Measurements from ENCODE around the gene TTR.

GRCh38 chr18:31562726-31563125 lies 29.0 kb upstream of the TTR start:
- TF ChIP-seq, protein P1, sequence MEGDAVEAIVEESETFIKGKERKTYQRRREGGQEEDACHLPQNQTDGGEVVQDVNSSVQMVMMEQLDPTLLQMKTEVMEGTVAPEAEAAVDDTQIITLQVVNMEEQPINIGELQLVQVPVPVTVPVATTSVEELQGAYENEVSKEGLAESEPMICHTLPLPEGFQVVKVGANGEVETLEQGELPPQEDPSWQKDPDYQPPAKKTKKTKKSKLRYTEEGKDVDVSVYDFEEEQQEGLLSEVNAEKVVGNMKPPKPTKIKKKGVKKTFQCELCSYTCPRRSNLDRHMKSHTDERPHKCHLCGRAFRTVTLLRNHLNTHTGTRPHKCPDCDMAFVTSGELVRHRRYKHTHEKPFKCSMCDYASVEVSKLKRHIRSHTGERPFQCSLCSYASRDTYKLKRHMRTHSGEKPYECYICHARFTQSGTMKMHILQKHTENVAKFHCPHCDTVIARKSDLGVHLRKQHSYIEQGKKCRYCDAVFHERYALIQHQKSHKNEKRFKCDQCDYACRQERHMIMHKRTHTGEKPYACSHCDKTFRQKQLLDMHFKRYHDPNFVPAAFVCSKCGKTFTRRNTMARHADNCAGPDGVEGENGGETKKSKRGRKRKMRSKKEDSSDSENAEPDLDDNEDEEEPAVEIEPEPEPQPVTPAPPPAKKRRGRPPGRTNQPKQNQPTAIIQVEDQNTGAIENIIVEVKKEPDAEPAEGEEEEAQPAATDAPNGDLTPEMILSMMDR (IDR thresholded peaks at IDR 0.05; ENCODE audit: insufficient read depth, low read length) = no peak
- TF ChIP-seq GABPA (IDR thresholded peaks at IDR 0.05; ENCODE audit: low read depth) (no peak), POLR2AphosphoS5 (IDR thresholded peaks at IDR 0.05; ENCODE audit: low read depth) (no peak), REST (IDR thresholded peaks at IDR 0.05; ENCODE audit: insufficient replicate concordance, low read depth) (no peak), SPI1 (IDR thresholded peaks at IDR 0.05; ENCODE audit: borderline replicate concordance, low read depth) (no peak)

All from HL-60 (cell line).